Measurements from ENCODE around the gene ADARB2.

GRCh38 chr10:1688531-1688930 is 48.8 kb downstream of the ADARB2 start:
- TF ChIP-seq CTCF (IDR thresholded peaks at IDR 0.05; ENCODE audit: poor library complexity) (no peak), EZH2phosphoT487 (IDR thresholded peaks at IDR 0.05; ENCODE audit: low read depth, severe bottlenecking, unreplicated experiment) (no peak)

Measured in hepatocyte (in vitro differentiated cells).